WTC11 (cell line): ENCODE results near the gene CD37. TPM values are rescaled to one million over a fixed set of nuclear protein-coding genes. Genes with fewer than 3 reads are reported as not detected.

Source experiments
- ARID4B ChIP-seq: sonication (generic); formaldehyde crosslinking; IDR thresholded peaks from 2 replicates; pipeline ENCODE4 v1.8.0; 2023; ENCODE audit warnings: missing genetic modification reagents, mild to moderate bottlenecking, borderline replicate concordance
- ELF4 ChIP-seq: sonication (generic); formaldehyde crosslinking; IDR thresholded peaks from 2 replicates; pipeline ENCODE4 v1.8.1; 2022; ENCODE audit warnings: low read depth, mild to moderate bottlenecking, moderate library complexity, missing genetic modification reagents
- ESRRA ChIP-seq: sonication (generic); formaldehyde crosslinking; IDR thresholded peaks from 2 replicates; pipeline ENCODE4 v1.8.1; 2022; ENCODE audit warnings: mild to moderate bottlenecking, missing genetic modification reagents, borderline replicate concordance
- FOXJ3 ChIP-seq: sonication (generic); formaldehyde crosslinking; IDR thresholded peaks from 2 replicates; pipeline ENCODE4 v1.9.0; 2021; ENCODE audit warnings: missing genetic modification reagents, mild to moderate bottlenecking, borderline replicate concordance
- FOXK1 ChIP-seq: sonication (generic); formaldehyde crosslinking; IDR thresholded peaks from 2 replicates; pipeline ENCODE4 v1.8.0; 2022; ENCODE audit warnings: mild to moderate bottlenecking, moderate library complexity, missing genetic modification reagents
- FOXP1 ChIP-seq: sonication (generic); formaldehyde crosslinking; IDR thresholded peaks from 2 replicates; pipeline ENCODE4 v1.8.0; 2022; ENCODE audit warnings: missing genetic modification reagents, mild to moderate bottlenecking, moderate library complexity, borderline replicate concordance
- GRHL2 ChIP-seq: fragments of 250-450 bp; sonication (Bioruptor Pico); IDR thresholded peaks from 2 replicates; pipeline ENCODE4 v1.8.0; 2022; ENCODE audit warnings: mild to moderate bottlenecking, moderate library complexity; ENCODE audit not compliant: insufficient replicate concordance, severe bottlenecking
- GTF2I ChIP-seq: fragments of 250-450 bp; sonication (Bioruptor Pico); conservative IDR thresholded peaks from 2 replicates; pipeline ENCODE4 v1.4.0; 2021; ENCODE audit warnings: mild to moderate bottlenecking
- HMGA2 ChIP-seq: fragments of 250-450 bp; sonication (Bioruptor Pico); IDR thresholded peaks from 2 replicates; pipeline ENCODE4 v1.4.0; 2021; ENCODE audit warnings: mild to moderate bottlenecking, moderate library complexity
- JUN ChIP-seq: sonication (generic); formaldehyde crosslinking; IDR thresholded peaks from 2 replicates; pipeline ENCODE4 v1.8.0; 2023; ENCODE audit warnings: mild to moderate bottlenecking, missing genetic modification reagents
- MLX ChIP-seq: sonication (generic); formaldehyde crosslinking; IDR thresholded peaks from 2 replicates; pipeline ENCODE4 v1.8.1; 2023; ENCODE audit warnings: mild to moderate bottlenecking, missing genetic modification reagents, moderate library complexity
- NFATC4 ChIP-seq: fragments of 250-450 bp; sonication (Bioruptor Pico); IDR thresholded peaks from 2 replicates; pipeline ENCODE4 v1.9.0; 2021; ENCODE audit warnings: mild to moderate bottlenecking
- NFE2L1 ChIP-seq: sonication (generic); formaldehyde crosslinking; IDR thresholded peaks from 2 replicates; pipeline ENCODE4 v1.8.1; 2023; ENCODE audit warnings: missing genetic modification reagents
- NR1H2 ChIP-seq: sonication (generic); formaldehyde crosslinking; IDR thresholded peaks from 2 replicates; pipeline ENCODE4 v1.9.0; 2021; ENCODE audit warnings: mild to moderate bottlenecking, moderate library complexity, missing genetic modification reagents
- NR2C2 ChIP-seq: sonication (generic); formaldehyde crosslinking; IDR thresholded peaks from 2 replicates; pipeline ENCODE4 v1.8.0; 2022; ENCODE audit warnings: mild to moderate bottlenecking, missing genetic modification reagents
- USF1 ChIP-seq: sonication (generic); formaldehyde crosslinking; IDR thresholded peaks from 2 replicates; pipeline ENCODE4 v1.8.0; 2022; ENCODE audit warnings: mild to moderate bottlenecking, missing genetic modification reagents
- ZMAT4 ChIP-seq: fragments of 250-450 bp; sonication (Bioruptor Pico); IDR thresholded peaks from 2 replicates; pipeline ENCODE4 v1.9.0; 2021; ENCODE audit warnings: mild to moderate bottlenecking
- ZNF416 ChIP-seq: fragments of 250-450 bp; sonication (Bioruptor Pico); IDR thresholded peaks from 2 replicates; pipeline ENCODE4 v1.9.0; 2021; ENCODE audit warnings: mild to moderate bottlenecking, inconsistent platforms
- ZNF671 ChIP-seq: fragments of 250-450 bp; sonication (Bioruptor Pico); IDR thresholded peaks from 2 replicates; pipeline ENCODE4 v1.8.0; 2021; ENCODE audit warnings: mild to moderate bottlenecking
- total RNA-seq: library from RNA; stranded (reverse); gene quantifications from 3 replicates; pipeline ENCODE4 v1.2.3, GENCODE V29; 2021
- TF ChIP-seq, protein P1 (sequence below): sonication (generic); formaldehyde crosslinking; IDR thresholded peaks from 2 replicates; pipeline ENCODE4 v1.8.1; 2023; ENCODE audit warnings: mild to moderate bottlenecking, missing genetic modification reagents
- TF ChIP-seq, protein P2 (sequence below): sonication (generic); formaldehyde crosslinking; IDR thresholded peaks from 2 replicates; pipeline ENCODE4 v1.8.1; 2023; ENCODE audit warnings: mild to moderate bottlenecking, moderate library complexity, missing genetic modification reagents
- TF ChIP-seq, protein P3 (sequence below): sonication (generic); formaldehyde crosslinking; IDR thresholded peaks from 2 replicates; pipeline ENCODE4 v1.8.1; 2023; ENCODE audit warnings: mild to moderate bottlenecking, missing genetic modification reagents, borderline replicate concordance
- TF ChIP-seq, protein P4 (sequence below): sonication (generic); formaldehyde crosslinking; IDR thresholded peaks from 2 replicates; pipeline ENCODE4 v1.8.0; 2023; ENCODE audit warnings: missing genetic modification reagents

The CD37 gene
- total RNA-seq, 1 experiment from 2014 or later = 1.6 TPM

DNA sequence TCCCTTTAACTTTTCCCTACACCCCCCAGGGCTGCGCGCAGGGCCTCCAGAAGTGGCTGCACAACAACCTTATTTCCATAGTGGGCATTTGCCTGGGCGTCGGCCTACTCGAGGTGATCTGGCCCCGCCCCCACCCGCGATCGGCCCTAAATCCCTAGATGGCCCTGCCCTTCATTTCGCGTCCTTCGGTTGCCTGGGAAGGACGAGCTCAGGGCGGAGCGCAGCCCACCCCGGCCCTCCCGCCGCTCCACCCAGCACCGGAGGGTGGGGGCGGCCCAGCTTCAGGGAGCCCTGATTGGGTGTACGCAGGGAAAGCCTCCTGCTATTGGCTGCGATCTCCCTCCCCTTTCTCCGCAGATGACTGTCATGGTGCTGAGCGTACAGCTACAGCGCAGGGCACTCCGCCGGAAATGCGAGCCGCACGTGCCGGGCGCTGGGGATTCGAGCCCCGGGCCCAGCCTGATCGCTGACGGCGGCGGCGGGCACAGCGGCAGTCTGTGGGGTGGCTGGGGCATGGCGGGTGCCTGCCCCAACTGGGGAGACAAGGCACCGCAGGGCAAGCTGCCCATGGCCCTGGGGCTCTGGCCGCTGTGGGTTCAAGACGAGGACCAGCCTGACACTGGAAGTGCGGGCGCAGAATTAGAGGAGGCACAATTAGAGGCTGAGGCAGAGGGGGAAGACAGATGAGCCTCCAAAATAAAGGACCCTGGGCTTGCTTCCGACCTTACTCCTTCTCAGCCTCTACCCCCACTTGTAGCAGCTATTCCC is 4.3 kb downstream of the CD37 start (continued):
- TF ChIP-seq, protein P1, sequence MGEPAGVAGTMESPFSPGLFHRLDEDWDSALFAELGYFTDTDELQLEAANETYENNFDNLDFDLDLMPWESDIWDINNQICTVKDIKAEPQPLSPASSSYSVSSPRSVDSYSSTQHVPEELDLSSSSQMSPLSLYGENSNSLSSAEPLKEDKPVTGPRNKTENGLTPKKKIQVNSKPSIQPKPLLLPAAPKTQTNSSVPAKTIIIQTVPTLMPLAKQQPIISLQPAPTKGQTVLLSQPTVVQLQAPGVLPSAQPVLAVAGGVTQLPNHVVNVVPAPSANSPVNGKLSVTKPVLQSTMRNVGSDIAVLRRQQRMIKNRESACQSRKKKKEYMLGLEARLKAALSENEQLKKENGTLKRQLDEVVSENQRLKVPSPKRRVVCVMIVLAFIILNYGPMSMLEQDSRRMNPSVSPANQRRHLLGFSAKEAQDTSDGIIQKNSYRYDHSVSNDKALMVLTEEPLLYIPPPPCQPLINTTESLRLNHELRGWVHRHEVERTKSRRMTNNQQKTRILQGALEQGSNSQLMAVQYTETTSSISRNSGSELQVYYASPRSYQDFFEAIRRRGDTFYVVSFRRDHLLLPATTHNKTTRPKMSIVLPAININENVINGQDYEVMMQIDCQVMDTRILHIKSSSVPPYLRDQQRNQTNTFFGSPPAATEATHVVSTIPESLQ (CRISPR knock-in tag) = 0 out of 2 replicates have a peak, but pooled peaks have one; percentile 32
- TF ChIP-seq, protein P2, sequence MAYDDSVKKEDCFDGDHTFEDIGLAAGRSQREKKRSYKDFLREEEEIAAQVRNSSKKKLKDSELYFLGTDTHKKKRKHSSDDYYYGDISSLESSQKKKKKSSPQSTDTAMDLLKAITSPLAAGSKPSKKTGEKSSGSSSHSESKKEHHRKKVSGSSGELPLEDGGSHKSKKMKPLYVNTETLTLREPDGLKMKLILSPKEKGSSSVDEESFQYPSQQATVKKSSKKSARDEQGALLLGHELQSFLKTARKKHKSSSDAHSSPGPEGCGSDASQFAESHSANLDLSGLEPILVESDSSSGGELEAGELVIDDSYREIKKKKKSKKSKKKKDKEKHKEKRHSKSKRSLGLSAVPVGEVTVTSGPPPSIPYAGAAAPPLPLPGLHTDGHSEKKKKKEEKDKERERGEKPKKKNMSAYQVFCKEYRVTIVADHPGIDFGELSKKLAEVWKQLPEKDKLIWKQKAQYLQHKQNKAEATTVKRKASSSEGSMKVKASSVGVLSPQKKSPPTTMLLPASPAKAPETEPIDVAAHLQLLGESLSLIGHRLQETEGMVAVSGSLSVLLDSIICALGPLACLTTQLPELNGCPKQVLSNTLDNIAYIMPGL = peak; percentile 75
- TF ChIP-seq FOXP1 (CRISPR knock-in tag) (peak; percentile 99), ZNF416 (peak; percentile 23; the same call in 1 of the 2 replicates), GRHL2 (CRISPR knock-in tag) (no peak), NFE2L1 (CRISPR knock-in tag) (peak; percentile 94), NFATC4 (CRISPR knock-in tag) (no peak), GTF2I (CRISPR knock-in tag) (peak; percentile 37; the same call in 1 of the 2 replicates), ARID4B (peak; percentile 95), ZNF671 (CRISPR knock-in tag) (no peak), JUN (CRISPR knock-in tag) (peak; percentile 84; the same call in 1 of the 2 replicates), NR1H2 (CRISPR knock-in tag) (peak; percentile 43; the same call in 1 of the 2 replicates), NR2C2 (CRISPR knock-in tag) (peak; percentile 81), MLX (CRISPR knock-in tag) (peak; percentile 89; the same call in 1 of the 2 replicates), ZMAT4 (0 out of 2 replicates have a peak, but pooled peaks have one; percentile 43), ELF4 (peak; percentile 78; the same call in 1 of the 2 replicates), ESRRA (CRISPR knock-in tag) (peak; percentile 91; the same call in 1 of the 2 replicates), FOXK1 (CRISPR knock-in tag) (peak; percentile 93), HMGA2 (CRISPR knock-in tag) (no peak), USF1 (peak; percentile 88), FOXJ3 (0 out of 2 replicates have a peak, but pooled peaks have one; percentile 56)
- TF ChIP-seq, protein P3, sequence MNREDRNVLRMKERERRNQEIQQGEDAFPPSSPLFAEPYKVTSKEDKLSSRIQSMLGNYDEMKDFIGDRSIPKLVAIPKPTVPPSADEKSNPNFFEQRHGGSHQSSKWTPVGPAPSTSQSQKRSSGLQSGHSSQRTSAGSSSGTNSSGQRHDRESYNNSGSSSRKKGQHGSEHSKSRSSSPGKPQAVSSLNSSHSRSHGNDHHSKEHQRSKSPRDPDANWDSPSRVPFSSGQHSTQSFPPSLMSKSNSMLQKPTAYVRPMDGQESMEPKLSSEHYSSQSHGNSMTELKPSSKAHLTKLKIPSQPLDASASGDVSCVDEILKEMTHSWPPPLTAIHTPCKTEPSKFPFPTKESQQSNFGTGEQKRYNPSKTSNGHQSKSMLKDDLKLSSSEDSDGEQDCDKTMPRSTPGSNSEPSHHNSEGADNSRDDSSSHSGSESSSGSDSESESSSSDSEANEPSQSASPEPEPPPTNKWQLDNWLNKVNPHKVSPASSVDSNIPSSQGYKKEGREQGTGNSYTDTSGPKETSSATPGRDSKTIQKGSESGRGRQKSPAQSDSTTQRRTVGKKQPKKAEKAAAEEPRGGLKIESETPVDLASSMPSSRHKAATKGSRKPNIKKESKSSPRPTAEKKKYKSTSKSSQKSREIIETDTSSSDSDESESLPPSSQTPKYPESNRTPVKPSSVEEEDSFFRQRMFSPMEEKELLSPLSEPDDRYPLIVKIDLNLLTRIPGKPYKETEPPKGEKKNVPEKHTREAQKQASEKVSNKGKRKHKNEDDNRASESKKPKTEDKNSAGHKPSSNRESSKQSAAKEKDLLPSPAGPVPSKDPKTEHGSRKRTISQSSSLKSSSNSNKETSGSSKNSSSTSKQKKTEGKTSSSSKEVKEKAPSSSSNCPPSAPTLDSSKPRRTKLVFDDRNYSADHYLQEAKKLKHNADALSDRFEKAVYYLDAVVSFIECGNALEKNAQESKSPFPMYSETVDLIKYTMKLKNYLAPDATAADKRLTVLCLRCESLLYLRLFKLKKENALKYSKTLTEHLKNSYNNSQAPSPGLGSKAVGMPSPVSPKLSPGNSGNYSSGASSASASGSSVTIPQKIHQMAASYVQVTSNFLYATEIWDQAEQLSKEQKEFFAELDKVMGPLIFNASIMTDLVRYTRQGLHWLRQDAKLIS (CRISPR knock-in tag) = peak; percentile 99
- TF ChIP-seq, protein P4, sequence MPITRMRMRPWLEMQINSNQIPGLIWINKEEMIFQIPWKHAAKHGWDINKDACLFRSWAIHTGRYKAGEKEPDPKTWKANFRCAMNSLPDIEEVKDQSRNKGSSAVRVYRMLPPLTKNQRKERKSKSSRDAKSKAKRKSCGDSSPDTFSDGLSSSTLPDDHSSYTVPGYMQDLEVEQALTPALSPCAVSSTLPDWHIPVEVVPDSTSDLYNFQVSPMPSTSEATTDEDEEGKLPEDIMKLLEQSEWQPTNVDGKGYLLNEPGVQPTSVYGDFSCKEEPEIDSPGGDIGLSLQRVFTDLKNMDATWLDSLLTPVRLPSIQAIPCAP = peak; percentile 92
